NCI-H345 treated with DMSO at 0.1 percent for 48 hours (cell line): ENCODE data around the gene KLHL8.

ENCODE experiments used
- DNase-seq: peaks from one replicate; lab custom pipeline; 2025; ENCODE audit not compliant: unreplicated experiment; lab: John Stamatoyannopoulos, UW

Gene KLHL8

DNA sequence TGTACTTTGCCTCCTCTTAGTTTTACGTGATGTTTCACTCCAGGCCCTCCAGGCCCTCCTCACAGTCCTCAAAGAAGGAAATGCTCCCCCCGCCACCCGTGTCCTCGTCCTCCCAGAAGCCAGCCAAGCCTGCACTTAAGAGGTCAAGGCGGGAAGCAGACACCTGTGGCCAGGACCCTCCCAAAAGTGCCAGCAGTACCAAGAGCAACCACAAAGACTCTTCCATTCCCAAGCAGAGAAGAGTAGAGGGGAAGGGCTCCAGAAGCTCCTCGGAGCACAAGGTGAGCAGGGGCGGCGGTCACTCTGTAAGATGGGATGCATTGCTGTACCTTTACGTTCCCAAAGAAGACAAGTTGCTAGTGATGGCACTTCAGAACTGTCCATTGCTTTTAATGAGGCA is 94.4 kb downstream of the KLHL8 start:
- DNase-seq = no peak

GRCh38 chr4:87122252-87122651 is 98.2 kb downstream of the KLHL8 start:
- no peak for DNase-seq

GRCh38 chr4:87121341-87122065 is 98.9 kb downstream of the KLHL8 start:
- no peak for DNase-seq

- DNase-seq = no peak
These were observed 99.8 kb downstream of the KLHL8 start for GRCh38 chr4:87120411-87121162.

DNA sequence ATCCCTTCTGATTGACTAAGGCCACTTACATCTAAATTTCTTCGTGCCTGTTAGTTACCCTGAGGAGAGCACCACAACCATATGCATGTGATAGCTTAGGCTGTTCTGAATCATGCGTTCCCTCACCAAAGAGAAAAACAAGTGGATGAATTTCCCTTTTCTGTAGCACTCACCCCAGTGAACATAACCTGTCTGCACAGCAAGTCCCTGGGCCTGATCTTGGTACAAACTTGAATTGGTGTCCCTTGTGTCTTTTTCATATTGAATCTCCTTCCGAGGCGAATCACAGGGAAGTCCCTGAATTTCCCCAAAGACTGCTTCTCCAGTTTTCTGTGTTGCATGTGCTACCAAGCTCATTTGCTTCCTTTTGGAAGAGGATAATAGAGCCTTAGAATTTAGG is 100.4 kb downstream of the KLHL8 start:
- DNase-seq = no peak

DNA sequence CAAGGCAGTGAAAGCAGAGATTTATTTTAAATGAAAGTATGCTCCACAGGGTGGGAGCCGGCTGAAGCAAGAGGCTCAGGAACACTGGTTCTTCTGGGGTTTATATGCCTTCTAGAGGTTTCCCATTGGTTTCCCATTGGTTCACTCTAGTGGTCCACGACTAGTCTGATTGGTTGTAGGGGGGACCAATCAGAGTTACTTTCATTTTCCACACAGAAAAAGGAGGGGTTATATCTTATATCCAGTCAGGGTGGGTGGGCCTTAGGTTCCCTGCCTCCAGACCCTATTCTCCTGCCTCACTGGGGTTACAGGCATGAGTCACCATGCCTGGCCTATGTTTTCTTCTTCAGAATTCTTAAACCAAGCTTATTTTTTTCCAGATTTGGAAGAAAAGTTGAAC is 101.6 kb downstream of the KLHL8 start:
- DNase-seq = no peak

GRCh38 chr4:87118421-87118820 is 102.0 kb downstream of the KLHL8 start:
- DNase-seq = no peak

GRCh38 chr4:87117732-87118075 is 102.7 kb downstream of the KLHL8 start:
- DNase-seq = no peak

- no peak for DNase-seq
These were observed 103.2 kb downstream of the KLHL8 start for GRCh38 chr4:87117051-87117731.

DNA sequence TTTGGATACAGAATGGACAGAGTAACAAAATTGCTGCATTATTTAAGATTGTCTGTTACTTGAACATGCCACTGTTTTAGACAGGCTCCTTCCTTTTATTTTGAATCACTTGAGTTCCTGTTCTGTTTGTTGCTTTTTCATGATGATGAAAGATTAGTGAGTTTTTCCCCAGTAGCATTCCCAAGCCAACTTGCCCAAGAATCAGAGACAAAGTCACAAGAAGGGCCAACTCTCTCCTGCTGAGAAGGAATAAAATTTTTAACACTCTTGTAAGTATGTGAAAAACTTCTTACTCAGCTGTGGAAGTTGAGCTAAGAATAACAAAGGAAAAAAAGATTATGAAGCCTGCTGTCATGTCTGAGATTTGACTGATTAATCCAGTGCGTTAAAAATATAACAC is 104.2 kb downstream of the KLHL8 start:
- DNase-seq = no peak

- no peak for DNase-seq
These were observed 106.0 kb downstream of the KLHL8 start for GRCh38 chr4:87114245-87115062.

- no peak for DNase-seq
These were observed 108.4 kb downstream of the KLHL8 start for GRCh38 chr4:87112063-87112462.
